Loucy (cell line): Measurements from ENCODE around the gene LIG3.

Experiments used
- EZH2phosphoT487 ChIP-seq: fragments of 200-600 bp; IDR thresholded peaks from 2 replicates; pipeline ENCODE4 v1.6.1; 2018; ENCODE audit warnings: antibody characterized with exemption, mild to moderate bottlenecking, moderate library complexity, borderline replicate concordance
- TF ChIP-seq, protein P1 (sequence below): fragments of 200-600 bp; sonication (generic); conservative IDR thresholded peaks from 2 replicates; pipeline ENCODE4 v1.5.1; 2014; ENCODE audit warnings: mild to moderate bottlenecking, antibody characterized with exemption, low read length

DNA sequence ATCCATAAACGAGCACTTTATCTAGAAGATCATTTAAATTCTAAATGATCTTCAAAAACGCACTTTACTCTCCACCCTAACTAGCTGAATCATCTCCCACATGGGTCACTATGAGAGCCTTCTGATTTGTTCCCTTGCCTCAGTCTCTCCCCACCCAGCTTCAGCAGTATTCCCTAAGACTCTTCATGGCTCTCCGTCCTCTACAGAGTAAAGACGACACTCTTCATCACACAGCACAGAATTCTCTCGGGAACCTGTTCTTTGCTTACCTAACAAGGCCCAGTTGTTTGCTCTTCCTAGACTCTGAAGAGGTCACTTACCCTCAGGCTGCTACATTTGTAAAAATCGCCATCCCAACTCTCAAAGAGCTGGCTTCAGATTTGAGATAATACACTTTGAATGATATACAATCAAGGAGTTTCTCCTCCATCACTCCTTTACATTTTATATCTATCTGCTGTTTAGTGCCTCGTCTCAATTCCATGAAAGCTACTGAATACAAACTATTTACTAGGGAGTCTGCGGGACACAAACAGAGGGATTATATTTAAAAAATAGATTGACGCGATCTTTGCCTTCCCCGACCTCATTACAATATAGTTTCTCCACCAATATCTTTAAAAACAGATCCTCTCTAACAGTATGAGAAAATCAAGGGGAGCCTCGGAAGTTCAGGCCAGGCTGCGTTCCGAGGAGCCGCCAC lies 511 bp upstream of the LIG3 start:
- TF ChIP-seq, protein P1, sequence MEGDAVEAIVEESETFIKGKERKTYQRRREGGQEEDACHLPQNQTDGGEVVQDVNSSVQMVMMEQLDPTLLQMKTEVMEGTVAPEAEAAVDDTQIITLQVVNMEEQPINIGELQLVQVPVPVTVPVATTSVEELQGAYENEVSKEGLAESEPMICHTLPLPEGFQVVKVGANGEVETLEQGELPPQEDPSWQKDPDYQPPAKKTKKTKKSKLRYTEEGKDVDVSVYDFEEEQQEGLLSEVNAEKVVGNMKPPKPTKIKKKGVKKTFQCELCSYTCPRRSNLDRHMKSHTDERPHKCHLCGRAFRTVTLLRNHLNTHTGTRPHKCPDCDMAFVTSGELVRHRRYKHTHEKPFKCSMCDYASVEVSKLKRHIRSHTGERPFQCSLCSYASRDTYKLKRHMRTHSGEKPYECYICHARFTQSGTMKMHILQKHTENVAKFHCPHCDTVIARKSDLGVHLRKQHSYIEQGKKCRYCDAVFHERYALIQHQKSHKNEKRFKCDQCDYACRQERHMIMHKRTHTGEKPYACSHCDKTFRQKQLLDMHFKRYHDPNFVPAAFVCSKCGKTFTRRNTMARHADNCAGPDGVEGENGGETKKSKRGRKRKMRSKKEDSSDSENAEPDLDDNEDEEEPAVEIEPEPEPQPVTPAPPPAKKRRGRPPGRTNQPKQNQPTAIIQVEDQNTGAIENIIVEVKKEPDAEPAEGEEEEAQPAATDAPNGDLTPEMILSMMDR, result no peak
- no peak for TF ChIP-seq EZH2phosphoT487
